Activated T-cell treated with anti-CD3 and anti-CD28 coated beads, Interleukin-2, amount 50 U/mL, for 72 hours (primary cell): ENCODE measurements around the gene MRGPRX3. TPM values are rescaled to one million over a fixed set of nuclear protein-coding genes. Genes with fewer than 3 reads are reported as not detected.
"Not testable (repeated sequence)": the region's sequence is repeated elsewhere in the genome, so short reads cannot be mapped to it uniquely, and the experiment has no call there.

Experiments
- ATAC-seq, 2 donors: fragments of 150-1000 bp; cut with Tn5 transposase; replicated peaks in 1 of 2; 2 replicates each; pipeline ENCODE4 v1.10.0; 2021; ENCODE audit warnings: moderate library complexity in 2 of 2, mild to moderate bottlenecking in 1 of 2
- DNase-seq, 2 donors: peaks; one replicate each; pipeline ENCODE4 v3.0.0; 2021 to 2022; ENCODE audit warnings: mixed read lengths in 1 of 2
- H3K27ac Mint-ChIP-seq: one replicate; pipeline ENCODE4 v1.8.0; 2022; ENCODE audit warnings: mild to moderate bottlenecking, moderate library complexity, mixed read lengths
- H3K27me3 Mint-ChIP-seq: one replicate; pipeline ENCODE4 v1.8.0; 2022; ENCODE audit warnings: low read depth, mixed read lengths
- H3K36me3 Mint-ChIP-seq, 2 donors: one replicate each; pipeline ENCODE4 v1.8.0; 2022; ENCODE audit warnings: mixed read lengths in 2 of 2, mild to moderate bottlenecking in 1 of 2; ENCODE audit not compliant: insufficient read depth in 2 of 2
- H3K4me1 Mint-ChIP-seq: one replicate; pipeline ENCODE4 v1.8.0; 2022; ENCODE audit warnings: low read depth, mixed read lengths
- H3K4me3 Mint-ChIP-seq, 2 donors: one replicate each; pipeline ENCODE4 v1.8.0; 2022; ENCODE audit warnings: mild to moderate bottlenecking in 2 of 2, mixed read lengths in 2 of 2, moderate library complexity in 2 of 2
- H3K9me3 Mint-ChIP-seq, 2 donors: one replicate each; pipeline ENCODE4 v1.8.0; 2022; ENCODE audit warnings: mixed read lengths in 2 of 2
- total RNA-seq, 2 donors: library from RNA; stranded (reverse); gene quantifications; one replicate each; pipeline ENCODE4 v1.2.3, GENCODE V29; 2022

The MRGPRX3 gene
- total RNA-seq, 2 donors from 2014 or later, result not detected

- H3K4me3 Mint-ChIP-seq, ATAC-seq, H3K36me3 Mint-ChIP-seq, H3K4me1 Mint-ChIP-seq, DNase-seq, H3K27ac Mint-ChIP-seq, H3K9me3 Mint-ChIP-seq: not testable (repeated sequence)
- peaks cover 29% of the 10 kb centered on the region for H3K27me3 Mint-ChIP-seq
These were observed 11.0 kb upstream of the MRGPRX3 start for GRCh38 chr11:18121331-18121828.

- not testable (repeated sequence) for H3K36me3 Mint-ChIP-seq, DNase-seq, H3K4me1 Mint-ChIP-seq, H3K9me3 Mint-ChIP-seq, H3K4me3 Mint-ChIP-seq, H3K27ac Mint-ChIP-seq, ATAC-seq
- H3K27me3 Mint-ChIP-seq, result peaks cover 58% of the 10 kb centered on the region
These were observed 1.3 kb upstream of the MRGPRX3 start for GRCh38 chr11:18131115-18131514.

GRCh38 chr11:18135308-18135707 lies 2.9 kb downstream of the MRGPRX3 start:
- no peaks in the 10 kb centered on the region for H3K4me1 Mint-ChIP-seq
- peaks cover 52% of the 10 kb centered on the region for H3K27me3 Mint-ChIP-seq
- H3K27ac Mint-ChIP-seq, result no peak overlapping the region
- H3K9me3 Mint-ChIP-seq, result no peaks in the 10 kb centered on the region
- DNase-seq, result no peak
- H3K4me3 Mint-ChIP-seq, result no peak overlapping the region
- H3K36me3 Mint-ChIP-seq, result no peaks in the 10 kb centered on the region
- ATAC-seq, result no peak

GRCh38 chr11:18137186-18137800 lies 4.9 kb downstream of the MRGPRX3 start:
- H3K27ac Mint-ChIP-seq, result no peak overlapping the region
- H3K36me3 Mint-ChIP-seq, result no peaks in the 10 kb centered on the region
- H3K4me3 Mint-ChIP-seq, result no peak overlapping the region
- H3K27me3 Mint-ChIP-seq, result peaks cover 50% of the 10 kb centered on the region
- H3K9me3 Mint-ChIP-seq, result no peaks in the 10 kb centered on the region
- no peaks in the 10 kb centered on the region for H3K4me1 Mint-ChIP-seq
- DNase-seq (no peak), ATAC-seq (no peak)

GRCh38 chr11:18140145-18140544 lies 7.8 kb downstream of the MRGPRX3 start:
- DNase-seq (no peak), ATAC-seq (no peak)
- no peaks in the 10 kb centered on the region for H3K36me3 Mint-ChIP-seq
- no peak overlapping the region for H3K27ac Mint-ChIP-seq
- H3K4me1 Mint-ChIP-seq, result no peaks in the 10 kb centered on the region
- peaks cover 49% of the 10 kb centered on the region for H3K27me3 Mint-ChIP-seq
- H3K4me3 Mint-ChIP-seq, result no peak overlapping the region
- H3K9me3 Mint-ChIP-seq, result no peaks in the 10 kb centered on the region

- no peaks in the 10 kb centered on the region for H3K9me3 Mint-ChIP-seq
These were observed 11.9 kb downstream of the MRGPRX3 start for GRCh38 chr11:18144243-18144642.

GRCh38 chr11:18145025-18145424 lies 12.7 kb downstream of the MRGPRX3 start:
- no peak for DNase-seq
- Mint-ChIP-seq H3K36me3 (no peaks in the 10 kb centered on the region), H3K4me3 (no peak overlapping the region), H3K27me3 (peaks cover 43% of the 10 kb centered on the region), H3K4me1 (peaks cover 8% of the 10 kb centered on the region), H3K27ac (no peak overlapping the region), H3K9me3 (no peaks in the 10 kb centered on the region)
- ATAC-seq, result no peak

More at GRCh38 chr11:18144243-18144642, 11.9 kb downstream of the MRGPRX3 start:
- H3K27ac Mint-ChIP-seq, result no peak overlapping the region
- peaks cover 8% of the 10 kb centered on the region for H3K4me1 Mint-ChIP-seq
- ATAC-seq (no peak), DNase-seq (no peak)
- H3K4me3 Mint-ChIP-seq, result no peak overlapping the region
- H3K27me3 Mint-ChIP-seq, result peaks cover 40% of the 10 kb centered on the region
- H3K36me3 Mint-ChIP-seq, result no peaks in the 10 kb centered on the region

GRCh38 chr11:18145837-18146236 lies 13.5 kb downstream of the MRGPRX3 start:
- Mint-ChIP-seq H3K27me3 (peaks cover 48% of the 10 kb centered on the region), H3K36me3 (no peaks in the 10 kb centered on the region), H3K4me3 (no peak overlapping the region), H3K4me1 (peaks cover 8% of the 10 kb centered on the region), H3K9me3 (no peaks in the 10 kb centered on the region), H3K27ac (no peak overlapping the region)
- ATAC-seq (no peak), DNase-seq (no peak)

GRCh38 chr11:18151581-18151980 lies 19.2 kb downstream of the MRGPRX3 start:
- no peak overlapping the region for H3K27ac Mint-ChIP-seq
- H3K4me3 Mint-ChIP-seq, result no peak overlapping the region
- H3K4me1 Mint-ChIP-seq, result no peaks in the 10 kb centered on the region
- DNase-seq, result no peak
- H3K9me3 Mint-ChIP-seq, result no peaks in the 10 kb centered on the region
- peaks cover 44% of the 10 kb centered on the region for H3K27me3 Mint-ChIP-seq
- no peak for ATAC-seq
- H3K36me3 Mint-ChIP-seq, result no peaks in the 10 kb centered on the region

- Mint-ChIP-seq H3K36me3 (peaks cover 0 to 4% of the 10 kb centered on the region in 2 donors), H3K27ac (no peak overlapping the region), H3K4me3 (no peak overlapping the region), H3K4me1 (no peaks in the 10 kb centered on the region), H3K27me3 (peaks cover 32% of the 10 kb centered on the region), H3K9me3 (peaks cover 1 to 2% of the 10 kb centered on the region in 2 donors)
- DNase-seq (no peak), ATAC-seq (no peak)
These were observed 36.0 kb downstream of the MRGPRX3 start for GRCh38 chr11:18168372-18168771.

GRCh38 chr11:18171377-18172000 lies 39.1 kb downstream of the MRGPRX3 start:
- Mint-ChIP-seq H3K27ac (no peak overlapping the region), H3K36me3 (no peaks in the 10 kb centered on the region), H3K27me3 (peaks cover 29% of the 10 kb centered on the region), H3K4me3 (no peak overlapping the region), H3K4me1 (no peaks in the 10 kb centered on the region), H3K9me3 (peaks cover 0 to 2% of the 10 kb centered on the region in 2 donors)
- ATAC-seq (peak in 1 of 2 donors; percentile 36), DNase-seq (peak in 1 of 2 donors; percentile 4)

GRCh38 chr11:18172666-18173065 lies 40.3 kb downstream of the MRGPRX3 start, which contains the start of gene MRGPRX4:
Gene MRGPRX4 (plus strand): TSS chr11:18172837. CDS start chr11:18173257, 420 bp downstream.
- H3K36me3 Mint-ChIP-seq, result no peaks in the 10 kb centered on the region
- no peak within 1 kb of the TSS for H3K4me3 Mint-ChIP-seq
- H3K9me3 Mint-ChIP-seq, result no peaks in the 10 kb centered on the region
- DNase-seq (no peak), ATAC-seq (no peak)
- H3K4me1 Mint-ChIP-seq, result no peaks in the 10 kb centered on the region
- no peak within 1 kb of the TSS for H3K27ac Mint-ChIP-seq
- H3K27me3 Mint-ChIP-seq, result peaks cover 29% of the 10 kb centered on the region

- H3K27me3 Mint-ChIP-seq, result peaks cover 30% of the 10 kb centered on the region
- no peak overlapping the region for H3K4me3 Mint-ChIP-seq
- ATAC-seq (no peak), DNase-seq (no peak)
- H3K36me3 Mint-ChIP-seq, result no peaks in the 10 kb centered on the region
- no peak overlapping the region for H3K27ac Mint-ChIP-seq
- H3K9me3 Mint-ChIP-seq, result no peaks in the 10 kb centered on the region
- H3K4me1 Mint-ChIP-seq, result no peaks in the 10 kb centered on the region
These were observed 41.0 kb downstream of the MRGPRX3 start for GRCh38 chr11:18173225-18173866.
